MG63 (cell line): ENCODE measurements around the gene DRC1. TPM values are rescaled to one million over a fixed set of nuclear protein-coding genes. Genes with fewer than 3 reads are reported as not detected.

ENCODE experiments used
- DNase-seq: peaks from one replicate; pipeline ENCODE4 v3.0.0-alpha.2; 2020
- H3K27me3 ChIP-seq: fragments of 250-450 bp; sonication (Bioruptor Pico); 2 replicates; pipeline ENCODE4 v1.5.1; 2020; ENCODE audit warnings: mild to moderate bottlenecking, moderate library complexity
- H3K36me3 ChIP-seq: fragments of 250-450 bp; sonication (Bioruptor Pico); 2 replicates; pipeline ENCODE4 v1.5.1; 2020; ENCODE audit warnings: mild to moderate bottlenecking, moderate library complexity
- H3K4me3 ChIP-seq: fragments of 250-450 bp; sonication (Bioruptor Pico); 2 replicates; pipeline ENCODE4 v1.5.1; 2020; ENCODE audit warnings: mild to moderate bottlenecking, moderate library complexity
- H3K9me3 ChIP-seq: fragments of 250-450 bp; sonication (Bioruptor Pico); 2 replicates; pipeline ENCODE4 v1.5.1; 2020; ENCODE audit warnings: mild to moderate bottlenecking, moderate library complexity
- total RNA-seq: library from RNA; depleted of rRNA; stranded (reverse); fragments of >200 nt; shearing (Covaris generic); gene quantifications from 2 replicates; pipeline ENCODE4 v1.2.3, GENCODE V29; 2014; ENCODE audit warnings: low replicate concordance

DRC1 gene
- total RNA-seq, 1 experiment from 2014 or later, result not detected

DNA sequence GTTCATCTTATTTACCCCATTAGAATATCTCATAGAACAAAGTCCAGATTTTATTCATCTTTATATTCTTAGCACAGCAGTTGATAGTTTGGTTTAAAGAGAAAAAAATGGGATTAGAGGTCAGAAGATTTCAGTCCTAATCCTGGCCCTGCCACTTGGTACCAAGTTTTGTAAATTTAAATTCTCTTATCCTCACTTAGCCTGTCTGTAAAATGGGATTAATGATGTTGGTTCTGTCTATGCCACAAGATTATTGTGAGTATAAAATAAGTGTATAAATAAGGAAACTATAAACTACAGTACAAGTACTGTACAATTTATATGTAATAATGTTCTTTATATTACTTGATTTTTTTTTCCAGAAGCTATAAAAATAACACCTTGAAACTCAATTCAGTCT lies 17.1 kb upstream of the DRC1 start:
- no peak overlapping the region for H3K4me3 ChIP-seq
- DNase-seq, result no peak
- peaks cover 12% of the 10 kb centered on the region for H3K36me3 ChIP-seq
- no peaks in the 10 kb centered on the region for H3K27me3 ChIP-seq
- no peaks in the 10 kb centered on the region for H3K9me3 ChIP-seq

DNA sequence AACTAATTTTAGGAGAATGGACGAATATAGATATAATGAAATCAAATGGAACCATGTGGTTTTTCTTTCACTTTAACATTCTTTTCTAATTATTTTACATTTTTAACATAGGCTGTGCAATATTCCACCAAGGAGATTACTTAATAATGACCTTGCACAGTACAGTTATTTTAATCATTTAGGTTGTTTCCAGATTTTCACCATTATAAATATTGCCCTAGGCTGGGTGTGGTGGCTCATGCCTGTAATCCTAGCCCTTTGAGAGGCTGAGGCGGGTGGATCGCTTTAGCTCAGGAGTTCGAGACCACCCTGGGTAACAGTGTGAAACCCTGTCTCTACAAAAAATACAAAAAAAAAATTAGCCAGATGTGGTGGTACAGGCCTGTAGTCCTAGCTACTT lies 14.5 kb upstream of the DRC1 start:
- H3K9me3 ChIP-seq, result no peaks in the 10 kb centered on the region
- no peak for DNase-seq
- peaks cover 9% of the 10 kb centered on the region; the same call in 1 of the 2 replicates for H3K36me3 ChIP-seq
- H3K27me3 ChIP-seq, result no peaks in the 10 kb centered on the region
- no peak overlapping the region for H3K4me3 ChIP-seq

DNA sequence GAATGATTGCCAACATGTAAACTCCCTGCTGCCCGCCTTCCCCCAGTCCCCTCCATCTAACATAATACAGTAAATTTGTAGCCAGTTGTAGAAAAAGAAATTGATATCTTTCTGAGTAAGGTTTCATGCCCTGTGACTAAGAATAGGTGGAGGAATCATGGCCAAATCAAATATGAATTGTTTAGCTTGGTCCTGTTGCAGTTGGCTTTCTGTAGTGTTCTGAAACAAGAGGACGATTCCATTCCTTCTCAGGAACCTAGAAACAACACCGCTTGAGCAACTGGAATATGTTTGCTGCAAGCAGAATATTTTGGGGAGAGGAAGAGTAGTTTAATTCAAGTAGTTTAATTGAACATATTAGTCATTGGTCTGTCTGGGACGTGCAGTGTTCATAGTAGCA lies 7.0 kb upstream of the DRC1 start:
- H3K4me3 ChIP-seq, result no peak overlapping the region
- H3K36me3 ChIP-seq, result peaks cover 5% of the 10 kb centered on the region

DNA sequence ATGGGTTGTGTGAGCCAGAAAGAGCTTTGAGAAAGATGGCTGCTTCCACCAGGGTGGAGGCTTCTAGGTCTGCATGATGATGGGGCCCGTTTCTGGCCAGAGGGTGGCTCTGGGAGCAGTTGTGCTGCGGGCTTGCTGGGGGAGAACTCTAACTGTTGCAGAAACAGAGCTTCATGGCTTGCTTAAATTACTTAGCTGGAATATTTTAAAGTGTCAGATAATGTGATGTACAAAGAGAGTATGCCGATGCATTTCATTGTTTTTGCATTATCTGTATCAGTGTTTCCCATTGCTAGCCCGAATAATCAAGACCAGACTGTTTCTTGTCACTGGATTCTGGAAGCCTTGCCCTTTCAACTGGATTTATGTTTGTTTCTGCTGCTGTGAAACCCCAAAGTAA lies 6.3 kb upstream of the DRC1 start:
- Histone ChIP-seq H3K36me3 (peaks cover 5% of the 10 kb centered on the region), H3K27me3 (no peaks in the 10 kb centered on the region), H3K9me3 (no peaks in the 10 kb centered on the region), H3K4me3 (no peak overlapping the region)
- no peak for DNase-seq

More for the DNA sequence above, 7.0 kb upstream of the DRC1 start:
- Histone ChIP-seq H3K9me3 (no peaks in the 10 kb centered on the region), H3K27me3 (no peaks in the 10 kb centered on the region)
- no peak for DNase-seq

DNA sequence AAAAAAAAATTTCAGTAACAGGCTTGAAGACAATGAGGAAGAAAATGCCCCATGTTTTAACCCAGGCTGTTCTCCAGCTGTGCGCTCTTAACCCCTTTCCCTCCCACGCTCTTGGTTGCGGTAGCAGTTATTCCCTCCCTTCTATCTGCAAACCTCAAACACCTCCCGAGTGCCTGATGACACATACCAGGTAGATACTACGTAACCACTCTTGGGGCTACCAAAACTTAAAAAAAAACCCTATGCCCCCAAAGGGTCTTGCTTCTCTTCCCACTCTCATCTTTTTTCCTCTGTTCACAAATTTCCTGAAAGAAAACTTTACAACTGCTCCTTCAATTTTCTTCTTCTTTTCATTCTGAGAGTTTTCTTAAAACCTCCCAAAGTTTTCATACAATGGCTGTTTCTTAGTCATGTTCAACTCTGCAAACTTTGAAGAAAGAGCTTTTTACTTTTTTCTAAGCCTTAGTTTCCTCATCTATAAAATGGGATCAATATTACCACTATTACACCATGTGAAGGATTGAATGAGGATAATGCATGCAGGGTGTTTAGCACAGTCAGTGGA lies 4.9 kb upstream of the DRC1 start:
- DNase-seq, result no peak
- Histone ChIP-seq H3K9me3 (no peaks in the 10 kb centered on the region), H3K27me3 (no peaks in the 10 kb centered on the region), H3K4me3 (no peak overlapping the region), H3K36me3 (peaks cover 5% of the 10 kb centered on the region)

DNA sequence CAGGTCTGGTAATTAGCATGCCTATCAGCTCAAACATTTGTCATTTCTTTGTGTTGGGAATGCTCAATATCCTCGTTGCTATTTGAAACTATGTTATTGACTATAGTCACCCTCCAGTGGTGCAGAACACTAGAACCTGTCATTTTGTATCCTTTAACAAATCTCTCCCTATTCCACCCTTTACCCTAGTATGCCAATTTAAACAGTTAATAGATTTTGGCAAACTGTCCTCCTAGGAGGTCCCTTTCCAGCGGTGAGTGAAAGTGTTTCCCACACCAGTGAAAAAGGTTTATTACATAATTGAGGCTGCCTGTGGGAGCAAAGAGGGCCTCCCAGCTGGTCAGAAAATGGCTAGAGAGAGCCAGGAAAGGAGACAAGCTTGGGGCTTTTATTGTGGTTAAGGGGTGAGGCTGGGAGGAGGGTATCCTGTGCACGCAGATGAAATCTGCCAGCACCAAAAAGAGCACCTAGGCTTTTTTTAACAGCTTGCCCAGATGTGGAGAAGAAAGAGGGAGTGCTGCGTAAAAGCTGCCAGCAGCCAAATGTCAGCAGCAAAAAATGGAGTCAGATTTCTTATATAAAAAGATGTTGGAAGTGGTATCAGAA lies 1.8 kb upstream of the DRC1 start:
- Histone ChIP-seq H3K36me3 (peaks cover 3% of the 10 kb centered on the region), H3K4me3 (no peak overlapping the region), H3K27me3 (no peaks in the 10 kb centered on the region), H3K9me3 (no peaks in the 10 kb centered on the region)
- DNase-seq, result no peak

DNA sequence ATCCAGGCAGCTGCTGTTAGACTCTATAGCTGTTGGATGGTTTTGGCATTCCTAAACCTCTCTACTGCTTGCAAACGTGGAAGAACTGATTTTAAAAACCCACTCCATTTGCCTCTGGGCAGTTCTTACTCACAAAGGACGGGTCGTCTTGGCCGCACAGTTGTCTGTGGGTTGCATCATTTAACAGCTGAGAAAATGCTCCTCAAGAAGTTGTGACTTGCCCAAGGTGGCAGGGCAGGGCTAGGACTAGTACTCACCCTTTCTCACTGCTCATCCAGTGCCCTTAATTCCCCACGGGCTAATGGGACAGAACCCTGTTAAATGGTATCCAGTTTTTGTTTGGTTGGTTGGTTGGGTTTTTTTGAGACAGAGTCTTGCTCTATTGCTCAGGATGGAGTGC lies 997 bp upstream of the DRC1 start:
- no peak overlapping the region for H3K4me3 ChIP-seq
- no peaks in the 10 kb centered on the region for H3K27me3 ChIP-seq
- H3K9me3 ChIP-seq, result no peaks in the 10 kb centered on the region
- no peak for DNase-seq
- H3K36me3 ChIP-seq, result no peaks in the 10 kb centered on the region; the same call in 1 of the 2 replicates

DNA sequence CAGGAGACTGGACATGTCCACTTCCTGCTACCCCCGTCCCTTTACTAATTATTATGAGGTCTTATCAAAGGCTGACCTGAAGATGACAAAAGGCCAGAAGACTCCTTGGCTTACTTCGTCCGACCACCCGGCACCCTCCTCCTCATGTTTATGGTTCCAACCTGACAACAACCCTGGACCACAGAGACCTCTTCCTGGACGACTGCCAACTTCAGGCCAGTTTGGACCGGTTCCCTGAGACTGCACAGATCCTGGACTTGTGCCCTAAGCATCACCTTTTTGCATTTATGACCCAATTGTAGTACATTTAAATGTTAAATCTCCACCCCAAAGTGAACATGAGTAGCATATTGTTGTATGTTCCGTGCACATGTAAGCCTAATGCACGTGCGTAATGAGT lies 5.8 kb downstream of the DRC1 start:
- no peak for DNase-seq
- 0 out of 2 replicates have a peak, but pooled peaks cover 2% of the 10 kb centered on the region for H3K27me3 ChIP-seq
- H3K9me3 ChIP-seq, result no peaks in the 10 kb centered on the region
- no peaks in the 10 kb centered on the region for H3K36me3 ChIP-seq
- H3K4me3 ChIP-seq, result no peak overlapping the region

DNA sequence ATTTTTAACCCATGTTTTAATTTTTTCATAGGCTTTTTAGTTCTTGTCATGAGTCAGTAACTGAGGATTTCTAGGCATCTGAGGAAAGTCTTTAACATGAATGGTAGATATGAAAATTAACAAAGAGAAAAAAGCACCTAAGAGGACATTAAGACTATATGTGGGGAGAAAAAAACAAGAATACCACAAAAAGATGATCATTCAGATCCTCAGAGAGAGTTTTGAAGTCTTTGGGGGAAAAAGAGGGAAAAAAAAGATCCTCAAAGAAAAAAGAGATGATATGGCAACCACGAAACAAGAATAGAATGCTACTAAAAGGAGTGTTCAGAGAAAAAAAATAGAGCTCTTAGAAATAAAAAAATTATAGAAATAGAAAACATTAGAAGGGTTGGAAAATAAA lies 8.1 kb downstream of the DRC1 start:
- Histone ChIP-seq H3K9me3 (no peaks in the 10 kb centered on the region), H3K36me3 (no peaks in the 10 kb centered on the region), H3K27me3 (0 out of 2 replicates have a peak, but pooled peaks cover 2% of the 10 kb centered on the region), H3K4me3 (no peak overlapping the region)
- no peak for DNase-seq

DNA sequence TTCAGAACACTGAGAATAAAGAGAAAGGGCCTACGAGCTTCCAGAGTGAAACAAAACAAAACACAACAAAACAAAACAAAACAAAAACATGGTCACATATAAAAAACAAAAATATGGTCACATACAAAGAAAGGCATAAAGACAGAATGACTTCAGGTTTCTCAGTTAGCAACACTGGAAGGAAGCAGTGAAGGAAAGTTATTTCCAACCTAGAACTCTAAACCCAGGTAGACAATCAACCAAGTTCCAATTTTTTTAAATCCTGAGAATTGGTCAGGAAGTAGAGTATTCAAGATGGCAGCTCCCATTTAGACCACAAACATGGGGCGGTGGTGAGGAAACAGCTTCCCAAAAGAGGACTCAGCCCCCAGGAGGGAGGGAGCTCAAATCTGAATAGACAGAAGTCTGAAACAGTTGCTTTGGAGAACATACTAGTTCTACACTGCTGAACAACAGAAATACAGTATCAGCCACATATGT lies 9.1 kb downstream of the DRC1 start:
- no peak overlapping the region for H3K4me3 ChIP-seq
- H3K9me3 ChIP-seq, result no peaks in the 10 kb centered on the region
- no peak for DNase-seq
- 0 out of 2 replicates have a peak, but pooled peaks cover 2% of the 10 kb centered on the region for H3K27me3 ChIP-seq
- H3K36me3 ChIP-seq, result no peaks in the 10 kb centered on the region

DNA sequence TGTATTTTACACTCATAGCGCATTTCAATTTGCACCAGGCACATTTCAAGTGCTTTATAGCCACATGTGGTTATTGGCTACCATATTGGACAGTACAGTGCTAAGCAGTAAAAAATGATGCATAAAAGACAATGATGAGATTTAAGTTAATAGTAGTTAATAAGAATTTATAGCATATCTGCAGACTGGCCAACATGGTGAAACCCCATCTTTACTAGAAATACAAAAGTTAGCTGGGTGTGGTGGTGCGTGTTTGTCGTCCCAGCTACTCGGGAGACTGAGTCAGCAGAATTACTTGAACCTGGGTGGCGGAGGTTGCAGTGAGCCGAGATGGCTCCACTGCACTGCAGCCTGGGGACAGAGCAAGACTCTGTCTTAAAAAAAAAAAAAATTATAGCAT lies 9.7 kb downstream of the DRC1 start:
- Histone ChIP-seq H3K4me3 (no peak overlapping the region), H3K9me3 (no peaks in the 10 kb centered on the region), H3K27me3 (0 out of 2 replicates have a peak, but pooled peaks cover 2% of the 10 kb centered on the region), H3K36me3 (no peaks in the 10 kb centered on the region)
- no peak for DNase-seq

DNA sequence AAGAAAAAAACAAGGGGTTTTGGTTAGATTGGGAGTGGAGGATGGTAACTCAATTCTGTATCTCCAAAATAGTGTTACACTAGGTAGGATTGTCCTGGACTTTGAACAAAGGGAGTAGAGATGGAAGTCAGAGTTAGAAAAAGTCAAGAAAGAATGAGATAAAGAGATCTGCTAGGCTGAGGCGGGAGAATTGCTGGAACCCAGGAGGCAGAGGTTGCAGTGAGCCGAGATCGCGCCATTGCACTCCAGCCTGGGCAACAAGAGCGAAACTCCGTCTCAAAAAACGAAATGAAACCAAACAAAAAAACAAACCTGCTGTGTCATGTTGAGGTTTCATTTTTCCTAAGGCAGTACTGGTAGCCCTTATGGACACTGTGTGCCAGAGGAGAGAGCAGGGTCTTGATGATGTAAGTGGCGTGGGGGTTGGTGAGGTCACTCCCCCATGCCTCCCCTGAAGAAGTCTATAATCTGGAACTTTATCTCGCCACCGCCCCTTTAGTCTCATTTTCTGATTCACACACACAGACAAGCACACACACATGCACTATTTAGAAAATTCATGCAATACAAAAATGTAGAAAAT lies 10.5 kb downstream of the DRC1 start:
- Histone ChIP-seq H3K27me3 (0 out of 2 replicates have a peak, but pooled peaks cover 2% of the 10 kb centered on the region), H3K9me3 (no peaks in the 10 kb centered on the region), H3K36me3 (no peaks in the 10 kb centered on the region), H3K4me3 (no peak overlapping the region)
- DNase-seq, result no peak

DNA sequence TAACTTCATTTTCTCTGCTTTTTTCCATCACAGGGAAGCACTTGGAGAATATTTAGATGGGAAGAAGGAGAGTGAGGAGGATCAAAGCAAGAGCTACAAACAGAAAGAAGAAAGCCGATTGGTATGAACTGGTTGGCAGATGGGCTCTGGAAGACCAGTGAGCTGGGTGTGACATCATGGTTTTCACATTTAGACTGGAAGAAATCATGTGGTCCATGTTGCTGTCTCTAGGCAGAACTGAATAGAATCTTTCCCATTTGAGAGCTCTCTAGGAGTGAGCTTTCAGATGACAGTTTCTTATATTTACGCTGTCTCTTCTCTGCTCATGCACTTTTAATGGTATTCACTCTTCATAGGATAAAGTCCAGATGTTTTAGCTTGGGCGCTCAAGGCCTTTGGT lies 12.6 kb downstream of the DRC1 start:
- Histone ChIP-seq H3K27me3 (no peaks in the 10 kb centered on the region; the same call in 1 of the 2 replicates), H3K36me3 (no peaks in the 10 kb centered on the region), H3K4me3 (no peak overlapping the region), H3K9me3 (no peaks in the 10 kb centered on the region)
- DNase-seq, result no peak

DNA sequence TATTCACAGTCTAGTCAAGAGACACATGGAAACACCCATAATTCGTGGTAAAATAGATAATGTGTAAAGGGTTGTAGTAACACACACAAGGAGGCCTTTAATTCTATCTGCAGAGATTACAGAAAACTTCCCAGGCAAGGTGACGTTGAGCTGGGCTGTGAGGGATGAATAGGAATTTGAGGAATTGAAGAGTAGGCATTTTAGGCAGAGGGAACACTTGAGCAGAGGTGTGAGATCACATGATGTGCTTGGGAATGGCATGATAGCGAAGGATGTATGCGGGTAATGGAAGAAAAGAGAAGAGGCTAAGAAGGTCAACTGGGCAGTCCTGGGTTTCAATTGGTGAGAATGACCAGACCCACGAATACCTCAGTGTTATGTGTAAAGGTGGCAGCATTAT lies 20.2 kb downstream of the DRC1 start:
- Histone ChIP-seq H3K9me3 (no peaks in the 10 kb centered on the region), H3K27me3 (no peaks in the 10 kb centered on the region; the same call in 1 of the 2 replicates), H3K4me3 (no peak overlapping the region), H3K36me3 (no peaks in the 10 kb centered on the region)
- no peak for DNase-seq

DNA sequence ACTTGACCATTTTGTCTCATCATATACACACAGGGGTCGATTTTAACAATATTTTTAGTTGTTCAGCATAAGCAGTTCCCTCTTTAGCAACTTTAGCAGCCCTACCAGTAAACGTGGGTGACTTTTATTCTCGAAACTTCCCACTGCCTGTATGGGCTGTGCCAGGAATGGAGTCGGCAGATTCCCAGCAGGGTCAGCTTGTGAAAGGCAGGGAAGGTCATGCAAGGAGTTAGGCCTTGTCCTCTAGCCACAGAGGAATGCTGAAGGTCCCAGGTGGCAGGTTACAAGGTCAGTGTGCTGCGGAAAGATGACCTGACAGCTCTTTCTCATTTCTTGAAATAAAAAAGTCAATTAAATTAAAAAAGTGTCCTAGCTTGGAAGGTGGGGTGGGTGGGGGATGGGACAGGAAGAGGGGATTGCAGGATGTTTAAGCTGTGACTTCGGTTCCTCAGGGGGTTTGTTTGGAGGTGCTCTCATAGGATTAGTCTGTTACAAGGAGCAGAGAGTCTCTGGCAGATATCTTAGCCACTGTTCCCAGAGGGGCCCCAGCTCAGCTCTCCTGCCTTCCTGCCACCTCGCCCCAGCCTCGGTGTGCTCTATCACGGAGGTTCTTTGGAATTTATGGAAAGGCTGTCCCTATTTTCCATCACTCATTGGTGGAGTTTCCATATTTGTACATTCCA lies 21.4 kb downstream of the DRC1 start:
- Histone ChIP-seq H3K4me3 (no peak overlapping the region), H3K9me3 (no peaks in the 10 kb centered on the region), H3K36me3 (no peaks in the 10 kb centered on the region), H3K27me3 (no peaks in the 10 kb centered on the region; the same call in 1 of the 2 replicates)
- no peak for DNase-seq

DNA sequence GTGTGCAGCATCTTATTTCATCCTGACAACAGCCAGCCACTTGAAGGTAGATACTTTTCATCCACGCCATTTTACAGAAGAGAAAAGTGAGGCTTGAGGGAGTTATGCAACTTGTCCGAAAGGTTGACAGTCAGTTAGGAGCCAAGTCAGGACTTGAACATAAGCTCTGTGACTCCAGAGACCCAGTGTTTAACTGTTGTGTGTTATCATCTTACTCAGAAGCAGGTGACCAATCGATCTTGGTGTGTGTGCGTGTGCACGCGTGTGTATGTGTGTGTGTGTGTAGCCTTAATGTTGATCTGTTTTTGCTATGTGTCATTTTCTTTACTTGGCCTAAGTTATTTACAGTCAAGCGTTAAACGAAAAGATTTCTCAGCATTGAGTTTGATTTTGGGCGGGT lies 22.0 kb downstream of the DRC1 start:
- H3K36me3 ChIP-seq, result no peaks in the 10 kb centered on the region
- no peaks in the 10 kb centered on the region for H3K9me3 ChIP-seq
- no peak for DNase-seq
- H3K4me3 ChIP-seq, result no peak overlapping the region
- no peaks in the 10 kb centered on the region; the same call in 1 of the 2 replicates for H3K27me3 ChIP-seq

DNA sequence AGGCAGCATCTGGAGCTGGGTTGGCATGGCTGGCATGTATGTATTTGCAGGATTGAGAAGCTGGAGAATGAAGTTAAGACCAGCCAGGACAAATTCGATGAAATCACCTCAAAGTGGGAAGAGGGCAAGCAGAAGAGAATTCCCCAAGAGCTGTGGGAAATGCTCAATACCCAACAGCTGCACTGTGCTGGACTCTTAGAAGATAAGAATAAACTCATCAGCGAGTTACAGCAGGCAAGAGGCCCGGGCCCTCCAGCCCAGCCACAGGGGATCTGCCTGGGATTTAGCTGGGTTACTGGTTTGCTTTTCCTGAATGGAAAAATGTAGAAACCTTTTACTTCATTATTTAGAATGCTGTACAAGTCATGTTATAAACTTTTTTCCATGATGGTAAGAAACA lies 22.5 kb downstream of the DRC1 start:
- Histone ChIP-seq H3K9me3 (no peaks in the 10 kb centered on the region), H3K36me3 (no peaks in the 10 kb centered on the region), H3K4me3 (no peak overlapping the region), H3K27me3 (no peaks in the 10 kb centered on the region; the same call in 1 of the 2 replicates)
- DNase-seq, result no peak
